Esophagus (tissue), 2 donors: ENCODE data around the gene MUC21. TPM values are rescaled to one million over a fixed set of nuclear protein-coding genes. Genes with fewer than 3 reads are reported as not detected.
A peak's percentile ranks its signal among the peaks of the same experiment; 100 is the strongest.

ENCODE experiments used
- H3K27ac ChIP-seq, 2 donors: one replicate each; pipeline ENCODE4 v1.5.1; 2013; ENCODE audit warnings: low read depth in 2 of 2, mild to moderate bottlenecking in 2 of 2, inconsistent platforms in 1 of 2, low read length in 1 of 2, moderate library complexity in 1 of 2
- H3K27me3 ChIP-seq, 2 donors: one replicate each; pipeline ENCODE4 v1.6.1; 2013; ENCODE audit warnings: low read length in 2 of 2, control low read depth in 1 of 2, mild to moderate bottlenecking in 1 of 2; ENCODE audit not compliant: insufficient read depth in 2 of 2, control insufficient read depth in 1 of 2
- H3K36me3 ChIP-seq, 2 donors: one replicate each; pipeline ENCODE4 v1.6.1; 2013; ENCODE audit warnings: low read length in 1 of 2; ENCODE audit not compliant: control insufficient read depth in 2 of 2, insufficient read depth in 2 of 2
- H3K4me1 ChIP-seq, 2 donors: one replicate each; pipeline ENCODE4 v1.6.1; 2013; ENCODE audit warnings: low read length in 1 of 2; ENCODE audit not compliant: control insufficient read depth in 2 of 2, insufficient read depth in 2 of 2
- H3K4me3 ChIP-seq, 2 donors: one replicate each; pipeline ENCODE4 v1.5.1; 2013; ENCODE audit warnings: low read length in 2 of 2, mild to moderate bottlenecking in 2 of 2, low read depth in 1 of 2, moderate library complexity in 1 of 2
- H3K9me3 ChIP-seq, 2 donors: one replicate each; pipeline ENCODE4 v1.6.1; 2013; ENCODE audit warnings: mild to moderate bottlenecking in 2 of 2, low read depth in 1 of 2, low read length in 1 of 2, moderate library complexity in 1 of 2; ENCODE audit not compliant: control insufficient read depth in 2 of 2, insufficient read depth in 1 of 2
- WGBS, 2 donors: extraction: QIAGEN DNeasy Blood & Tissue Kit; methylation state at CpG; one replicate each; pipeline ENCODE4 v1.1.7; 2013; 5-methylcytosine and 5-hydroxymethylcytosine counted together
- polyA plus RNA-seq, 2 donors: library from polyadenylated mRNA; stranded (reverse); fragments of 200-250 nt; gene quantifications; one replicate each; pipeline ENCODE4 v1.2.3, GENCODE V29; 2013
- donor health status: healthy with polysubstance abuse.
- donor health status: Bipolar disorder and iron deficiency.

MUC21 gene
- polyA plus RNA-seq, 2 donors: 912 to 1,484 TPM

DNA sequence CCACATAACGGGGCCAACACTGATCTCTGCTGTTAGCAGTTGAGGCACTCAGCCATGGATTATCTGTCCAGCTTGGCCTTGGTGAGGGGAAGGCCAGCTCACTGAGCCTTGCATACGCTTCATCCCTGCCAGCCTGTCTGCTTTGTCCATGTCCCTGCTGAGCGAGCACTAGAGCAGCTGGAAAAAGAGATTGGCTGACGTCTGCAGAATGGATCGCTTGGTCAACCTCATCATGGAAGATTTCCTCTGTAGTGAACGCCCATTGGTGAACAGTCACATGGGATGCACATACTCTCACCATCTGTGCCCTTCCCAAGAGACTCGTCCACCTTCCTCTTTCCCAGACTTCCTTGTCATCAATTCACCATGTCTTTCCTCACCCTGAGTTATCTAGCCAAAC lies 53.7 kb downstream of the MUC21 start:
- Histone ChIP-seq H3K27me3 (no peaks in the 10 kb centered on the region), H3K4me3 (no peak overlapping the region), H3K9me3 (no peaks in the 10 kb centered on the region), H3K27ac (no peak overlapping the region), H3K36me3 (no peaks in the 10 kb centered on the region), H3K4me1 (peaks cover 0 to 1% of the 10 kb centered on the region in 2 donors)
- WGBS, 2 donors: 79 to 82% methylated on average over 7 of the region's 7 CpGs

DNA sequence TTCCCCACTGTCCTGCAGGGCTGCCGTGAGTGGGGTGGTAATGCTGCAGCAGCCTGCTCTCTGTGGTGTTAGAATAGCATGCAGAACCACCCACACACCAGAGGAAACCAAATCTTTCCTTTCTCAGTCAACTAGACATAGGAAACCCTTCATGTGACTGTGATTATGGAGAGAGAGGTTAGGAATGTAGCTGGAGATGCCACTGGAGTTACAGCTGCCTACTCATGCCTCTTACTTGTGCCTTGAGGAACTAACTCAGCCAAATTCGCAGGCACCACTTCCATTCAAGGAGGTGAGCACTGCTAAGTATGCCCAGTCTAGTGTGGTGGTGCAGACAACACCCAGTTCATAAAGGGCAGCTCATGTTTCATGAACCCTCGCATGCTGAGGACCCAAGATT lies 54.2 kb downstream of the MUC21 start:
- WGBS, 2 donors: 57% methylated on average over 3 of the region's 3 CpGs
- no peaks in the 10 kb centered on the region for H3K27me3 ChIP-seq
- H3K9me3 ChIP-seq: no peaks in the 10 kb centered on the region
- H3K4me1 ChIP-seq: no peaks in the 10 kb centered on the region
- H3K27ac ChIP-seq: peak overlapping the region in 1 of 2 donors; percentile 27
- H3K36me3 ChIP-seq: no peaks in the 10 kb centered on the region
- H3K4me3 ChIP-seq: no peak overlapping the region

DNA sequence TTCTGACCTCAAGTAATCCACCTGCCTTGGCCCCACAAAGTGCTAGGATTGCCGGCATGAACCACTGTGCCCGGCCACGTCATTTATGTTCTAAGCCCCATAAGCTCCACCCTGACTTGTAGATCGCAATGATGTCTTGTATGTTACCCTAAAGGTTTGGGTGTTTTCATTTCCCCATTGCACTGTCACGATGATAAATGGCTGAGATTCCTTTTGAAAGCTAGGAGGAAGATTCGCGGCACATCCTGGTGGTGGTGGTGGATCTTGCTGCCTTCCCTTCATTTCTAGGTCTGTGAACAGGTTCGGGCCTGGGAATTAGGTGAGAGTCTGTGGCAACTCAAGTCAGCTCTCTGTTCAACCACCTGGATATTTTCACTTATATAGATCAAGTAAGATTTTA lies 55.0 kb downstream of the MUC21 start:
- Histone ChIP-seq H3K9me3 (no peaks in the 10 kb centered on the region), H3K4me1 (no peaks in the 10 kb centered on the region), H3K4me3 (no peak overlapping the region), H3K27ac (no peak overlapping the region), H3K36me3 (no peaks in the 10 kb centered on the region), H3K27me3 (no peaks in the 10 kb centered on the region)
- WGBS, 2 donors: 83 to 86% methylated on average over 8 of the region's 8 CpGs

Other genes with a start within 250 kb of the MUC21 start
- gene FLOT1, start 241.0 kb upstream of the MUC21 start, polyA plus RNA-seq: 10 to 100 TPM; 80.9 to 87.0 TPM
- 100 to 1,000 TPM; 178 to 187 TPM for gene IER3, start 239.2 kb upstream of the MUC21 start, polyA plus RNA-seq
- gene DDR1, start 99.2 kb upstream of the MUC21 start, polyA plus RNA-seq: 100 to 1,000 TPM; 102 to 136 TPM
- gene GTF2H4, start 75.5 kb upstream of the MUC21 start, polyA plus RNA-seq: 10 to 100 TPM; 20.6 to 32.0 TPM
- gene VARS2, start 69.5 kb upstream of the MUC21 start, polyA plus RNA-seq: 10 to 100 TPM; 30.0 to 81.5 TPM
- gene SFTA2, start 51.5 kb upstream of the MUC21 start, polyA plus RNA-seq: 100 to 1,000 TPM; 130 to 421 TPM
- 10 to 100 TPM in 1 of 2 donors, 1 to 10 TPM in 1; 5.2 to 17.8 TPM for gene MUCL3, start 42.7 kb upstream of the MUC21 start, polyA plus RNA-seq
- 1 to 10 TPM; 2.4 to 5.8 TPM for gene MUC22, start 26.8 kb downstream of the MUC21 start, polyA plus RNA-seq
- gene C6orf15, start 128.9 kb downstream of the MUC21 start, polyA plus RNA-seq: under 1 TPM in 1 of 2 donors, not detected in 1; 0.08 TPM
- 1 to 10 TPM in 1 of 2 donors, under 1 TPM in 1; 1.00 to 4.3 TPM for gene PSORS1C1, start 131.1 kb downstream of the MUC21 start, polyA plus RNA-seq
- gene CDSN, start 136.7 kb downstream of the MUC21 start, polyA plus RNA-seq: under 1 TPM; 0.02 to 0.20 TPM
- gene PSORS1C2, start 155.3 kb downstream of the MUC21 start, polyA plus RNA-seq: under 1 TPM; 0.22 to 0.81 TPM
- gene CCHCR1, start 174.1 kb downstream of the MUC21 start, polyA plus RNA-seq: 10 to 100 TPM; 10.5 to 15.4 TPM
- 10 to 100 TPM; 10.3 to 11.0 TPM for gene TCF19, start 174.9 kb downstream of the MUC21 start, polyA plus RNA-seq
- under 1 TPM; 0.55 to 0.59 TPM for gene POU5F1, start 187.0 kb downstream of the MUC21 start, polyA plus RNA-seq